A673 (cell line): ENCODE measurements around the gene DNAJB14.

Source experiments
- CTCF ChIP-seq: fragments of 300-800, 200-600 bp; sonication (generic); conservative IDR thresholded peaks from 2 replicates; pipeline ENCODE4 v1.5.1; 2017; ENCODE audit warnings: low read depth, mild to moderate bottlenecking, antibody characterized with exemption, low read length, moderate library complexity, mixed read lengths
- EZH2 ChIP-seq: fragments of 200-600 bp; sonication (generic); IDR thresholded peaks from 2 replicates; pipeline ENCODE4 v1.6.1; 2017; ENCODE audit warnings: borderline replicate concordance, low read depth, mild to moderate bottlenecking, mixed read lengths, antibody characterized with exemption, low read length; ENCODE audit not compliant: poor library complexity, severe bottlenecking

- no peak for TF ChIP-seq CTCF
- no peak for TF ChIP-seq EZH2
Measured at GRCh38 chr4:99853999-99854398, 92.4 kb downstream of the DNAJB14 start.
